Measurements from ENCODE around the gene SYT14. TPM values are rescaled to one million over a fixed set of nuclear protein-coding genes. Genes with fewer than 3 reads are reported as not detected.
"Not testable (repeated sequence)": the region's sequence is repeated elsewhere in the genome, so short reads cannot be mapped to it uniquely, and the experiment has no call there.

Gene SYT14
- total and polyA plus RNA-seq, 3 donors from 2014 or later, result 3.4 to 11.3 (median 10.8) TPM

DNA sequence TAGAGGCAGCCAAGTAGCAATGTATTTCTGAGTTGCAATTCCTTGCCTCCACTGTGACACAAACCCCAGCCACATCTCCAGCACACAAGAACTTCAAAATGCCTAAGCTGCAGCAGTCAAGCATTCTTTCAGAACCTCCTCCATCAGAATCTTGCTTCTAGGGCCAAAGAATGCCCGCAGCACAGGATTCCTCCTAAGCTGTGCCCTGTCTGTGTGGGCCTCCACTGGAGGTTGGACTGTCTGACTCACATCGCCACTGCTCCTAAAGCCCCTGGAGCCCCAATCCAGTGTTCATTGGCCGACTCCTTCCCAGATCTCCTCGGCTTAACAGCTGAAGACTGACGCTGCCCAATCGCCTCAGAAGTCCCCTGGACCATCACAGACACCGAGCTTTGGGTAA lies 251.4 kb downstream of the SYT14 start:
- no peaks in the 10 kb centered on the region for H3K27me3 ChIP-seq

DNA sequence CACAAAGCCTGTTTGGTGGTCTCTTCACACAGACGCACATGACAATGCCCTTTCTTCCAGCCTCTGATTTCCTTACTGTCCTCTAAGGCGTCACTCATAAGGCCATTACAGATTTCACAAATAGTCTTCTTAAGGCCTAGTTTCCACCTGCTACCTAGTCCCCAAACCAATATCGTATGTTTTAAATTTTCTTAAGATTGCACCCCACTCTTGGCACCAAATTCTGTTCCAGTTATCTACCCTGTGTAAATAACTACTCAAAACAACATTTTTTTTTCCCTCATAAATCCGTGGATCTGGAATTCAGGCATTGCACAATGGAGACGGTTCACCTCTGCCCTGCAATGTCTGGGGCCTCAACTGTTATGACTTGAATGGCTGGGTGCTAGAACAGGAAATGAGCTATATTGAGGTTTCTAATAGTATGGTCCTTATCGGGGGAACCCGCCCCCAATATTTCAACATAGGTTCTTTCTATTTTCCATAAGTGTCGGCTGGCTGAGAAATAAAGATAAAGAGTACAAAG lies 257.7 kb downstream of the SYT14 start:
- WGBS, 2 donors, result 87 to 94% methylated on average over 8 of the region's 8 CpGs
- TF ChIP-seq, protein P1, sequence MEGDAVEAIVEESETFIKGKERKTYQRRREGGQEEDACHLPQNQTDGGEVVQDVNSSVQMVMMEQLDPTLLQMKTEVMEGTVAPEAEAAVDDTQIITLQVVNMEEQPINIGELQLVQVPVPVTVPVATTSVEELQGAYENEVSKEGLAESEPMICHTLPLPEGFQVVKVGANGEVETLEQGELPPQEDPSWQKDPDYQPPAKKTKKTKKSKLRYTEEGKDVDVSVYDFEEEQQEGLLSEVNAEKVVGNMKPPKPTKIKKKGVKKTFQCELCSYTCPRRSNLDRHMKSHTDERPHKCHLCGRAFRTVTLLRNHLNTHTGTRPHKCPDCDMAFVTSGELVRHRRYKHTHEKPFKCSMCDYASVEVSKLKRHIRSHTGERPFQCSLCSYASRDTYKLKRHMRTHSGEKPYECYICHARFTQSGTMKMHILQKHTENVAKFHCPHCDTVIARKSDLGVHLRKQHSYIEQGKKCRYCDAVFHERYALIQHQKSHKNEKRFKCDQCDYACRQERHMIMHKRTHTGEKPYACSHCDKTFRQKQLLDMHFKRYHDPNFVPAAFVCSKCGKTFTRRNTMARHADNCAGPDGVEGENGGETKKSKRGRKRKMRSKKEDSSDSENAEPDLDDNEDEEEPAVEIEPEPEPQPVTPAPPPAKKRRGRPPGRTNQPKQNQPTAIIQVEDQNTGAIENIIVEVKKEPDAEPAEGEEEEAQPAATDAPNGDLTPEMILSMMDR (IDR thresholded peaks at IDR 0.05), result no peak
- TF ChIP-seq POLR2A (IDR thresholded peaks at IDR 0.05), result no peak
- Histone ChIP-seq H3K36me3 (ENCODE audit: low read depth, missing control alignments) (no peaks in the 10 kb centered on the region), H3K27ac (no peak overlapping the region), H3K4me1 (no peaks in the 10 kb centered on the region), H3K9me3 (no peaks in the 10 kb centered on the region), H3K27me3 (no peaks in the 10 kb centered on the region), H3K4me3 (no peak overlapping the region)
- DNase-seq, result no peak
- intact Hi-C loops (cut with DNase I; ENCODE audit: low total_unique reads), result no loop called here

More for the DNA sequence above, 251.4 kb downstream of the SYT14 start:
- no peak for TF ChIP-seq POLR2A (IDR thresholded peaks at IDR 0.05)
- TF ChIP-seq, protein P1 (IDR thresholded peaks at IDR 0.05), result no peak
- DNase-seq, result no peak
- Histone ChIP-seq H3K4me1 (no peaks in the 10 kb centered on the region), H3K9me3 (no peaks in the 10 kb centered on the region), H3K36me3 (ENCODE audit: low read depth, missing control alignments) (no peaks in the 10 kb centered on the region), H3K4me3 (no peak overlapping the region), H3K27ac (no peak overlapping the region)
- intact Hi-C loops (cut with DNase I; ENCODE audit: low total_unique reads), result no loop called here
- WGBS, 2 donors, result 94 to 100% methylated on average over 3 to 7 of the region's 7 CpGs

DNA sequence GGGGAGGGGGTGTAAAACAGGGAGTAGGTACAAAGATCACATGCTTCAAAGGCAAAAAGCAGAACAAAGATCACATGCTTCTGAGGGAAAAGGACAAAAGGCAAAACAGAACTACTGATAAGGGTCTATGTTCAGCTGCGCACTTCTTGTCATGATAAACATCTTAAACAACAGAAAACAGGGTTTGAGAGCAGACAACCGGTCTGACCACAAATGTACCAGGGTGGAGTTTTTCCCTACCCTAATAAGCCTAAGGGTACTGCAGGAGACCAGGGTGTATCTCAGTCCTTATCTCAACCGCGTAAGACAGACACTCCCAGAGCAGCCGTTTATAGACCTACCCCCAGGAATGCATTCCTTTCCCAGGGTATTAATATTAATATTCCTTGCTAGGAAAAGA lies 258.2 kb downstream of the SYT14 start:
- intact Hi-C loops (cut with DNase I; ENCODE audit: low total_unique reads); H3K27ac ChIP-seq; H3K36me3 ChIP-seq (ENCODE audit: low read depth, missing control alignments); H3K27me3 ChIP-seq; H3K9me3 ChIP-seq; DNase-seq; H3K4me3 ChIP-seq; H3K4me1 ChIP-seq: not testable (repeated sequence)
- WGBS, 2 donors, result 86 to 88% methylated on average over 5 of the region's 5 CpGs

DNA sequence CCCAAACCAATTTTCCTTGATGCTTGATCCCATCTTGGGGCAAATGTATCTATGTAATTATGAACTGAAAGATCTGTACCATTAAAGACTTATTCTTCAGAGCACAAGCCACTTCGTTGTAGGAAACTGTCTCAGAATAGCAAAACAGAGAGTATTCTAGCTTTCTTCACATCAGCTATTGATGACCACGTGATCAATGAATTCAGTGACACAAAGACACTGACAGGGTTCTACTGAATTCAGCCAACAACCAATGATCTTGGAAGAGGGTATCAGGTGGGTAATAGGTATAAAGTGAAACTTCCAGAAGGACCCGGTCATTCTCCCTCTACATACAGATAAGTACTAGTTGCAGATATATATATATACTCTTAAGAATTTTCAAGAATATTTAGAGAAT lies 260.8 kb downstream of the SYT14 start:
- H3K9me3 ChIP-seq, result no peaks in the 10 kb centered on the region
- no peak for TF ChIP-seq POLR2A (IDR thresholded peaks at IDR 0.05)
- TF ChIP-seq, protein P1 (IDR thresholded peaks at IDR 0.05), result no peak
- H3K27ac ChIP-seq, result no peak overlapping the region
- no peak overlapping the region for H3K4me3 ChIP-seq
- no peaks in the 10 kb centered on the region for H3K36me3 ChIP-seq (ENCODE audit: low read depth, missing control alignments)
- no peaks in the 10 kb centered on the region for H3K4me1 ChIP-seq
- intact Hi-C loops (cut with DNase I; ENCODE audit: low total_unique reads), result no loop called here
- DNase-seq, result no peak
- H3K27me3 ChIP-seq, result no peaks in the 10 kb centered on the region
- 84 to 91% methylated on average over 3 of the region's 3 CpGs for WGBS, 2 donors

DNA sequence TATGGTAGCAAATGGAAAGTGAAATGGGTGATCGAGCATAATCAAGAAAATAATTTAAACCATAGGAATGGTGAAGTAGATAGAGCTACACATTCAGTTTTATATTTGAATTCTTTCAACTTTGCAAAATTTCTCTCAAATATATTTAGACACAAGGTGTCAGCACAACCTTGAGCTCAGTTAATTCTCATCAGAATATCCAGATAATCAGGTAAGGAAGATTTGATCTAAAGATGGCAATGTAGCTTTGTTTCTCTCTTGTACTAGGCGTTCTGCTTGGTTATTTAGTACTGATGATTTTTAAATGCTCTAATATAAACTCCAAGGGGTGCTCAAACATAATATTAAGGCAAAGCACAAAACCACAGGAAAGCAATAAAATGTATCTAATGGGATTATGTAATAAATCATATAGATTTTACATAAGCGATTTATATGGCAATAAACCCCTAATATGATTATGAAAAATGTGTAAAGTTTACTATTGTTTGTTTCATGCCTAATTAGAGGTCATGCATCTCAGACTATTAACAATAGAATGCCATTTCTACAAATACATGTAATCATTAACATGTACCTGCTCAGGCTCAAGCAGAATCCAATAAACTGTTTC lies 262.2 kb downstream of the SYT14 start:
- no peak overlapping the region for H3K27ac ChIP-seq
- intact Hi-C loops (cut with DNase I; ENCODE audit: low total_unique reads), result no loop called here
- H3K4me1 ChIP-seq, result no peaks in the 10 kb centered on the region
- no peaks in the 10 kb centered on the region for H3K27me3 ChIP-seq
- no peaks in the 10 kb centered on the region for H3K9me3 ChIP-seq
- no peak for TF ChIP-seq POLR2A (IDR thresholded peaks at IDR 0.05)
- TF ChIP-seq, protein P1 (IDR thresholded peaks at IDR 0.05), result no peak
- no peak overlapping the region for H3K4me3 ChIP-seq
- no peaks in the 10 kb centered on the region for H3K36me3 ChIP-seq (ENCODE audit: low read depth, missing control alignments)
- 51 to 77% methylated on average over 3 of the region's 3 CpGs for WGBS, 2 donors
- DNase-seq, result no peak
